ENCODE data around the gene B3GALT6.
A peak's percentile ranks its signal among the peaks of the same experiment; 100 is the strongest.
"Not testable (repeated sequence)": the region's sequence is repeated elsewhere in the genome, so short reads cannot be mapped to it uniquely, and the experiment has no call there.

The B3GALT6 gene

DNA sequence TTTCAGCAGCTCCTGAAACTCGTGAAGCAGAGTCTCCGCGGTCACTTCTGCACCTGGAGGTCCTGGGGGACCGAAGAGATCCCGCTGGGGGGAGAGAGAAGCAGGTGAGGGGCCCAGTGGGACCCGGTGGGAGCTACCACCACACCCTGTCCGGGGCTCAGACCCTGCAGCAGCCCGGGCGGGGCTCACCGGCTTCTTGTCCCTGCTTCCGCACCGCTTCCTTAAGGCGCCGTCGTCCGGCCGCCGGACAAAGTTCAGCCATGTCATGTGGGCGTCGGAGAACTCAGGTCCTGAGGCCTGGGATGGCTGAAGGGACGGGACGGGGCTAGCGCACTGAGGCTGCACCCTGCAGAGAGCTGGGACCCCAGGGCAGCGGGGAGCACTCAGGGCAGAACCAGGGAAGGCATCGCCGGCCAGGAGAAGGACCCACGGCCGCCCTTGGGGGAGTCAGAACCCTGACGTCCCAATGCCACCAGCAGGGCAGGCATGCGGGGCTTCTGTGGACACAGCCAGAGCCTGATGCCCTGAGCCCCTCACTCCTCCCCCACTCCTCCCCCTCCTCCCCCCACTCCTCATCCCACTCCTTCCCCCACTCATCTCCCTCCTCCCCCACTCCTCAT lies 12.3 kb downstream of the B3GALT6 start:
- no peaks in the 10 kb centered on the region for H3K36me3 ChIP-seq (replicated peaks)
- DNase-seq, result no peak
- no peak overlapping the region for H3K27ac ChIP-seq
- TF ChIP-seq, protein P1, sequence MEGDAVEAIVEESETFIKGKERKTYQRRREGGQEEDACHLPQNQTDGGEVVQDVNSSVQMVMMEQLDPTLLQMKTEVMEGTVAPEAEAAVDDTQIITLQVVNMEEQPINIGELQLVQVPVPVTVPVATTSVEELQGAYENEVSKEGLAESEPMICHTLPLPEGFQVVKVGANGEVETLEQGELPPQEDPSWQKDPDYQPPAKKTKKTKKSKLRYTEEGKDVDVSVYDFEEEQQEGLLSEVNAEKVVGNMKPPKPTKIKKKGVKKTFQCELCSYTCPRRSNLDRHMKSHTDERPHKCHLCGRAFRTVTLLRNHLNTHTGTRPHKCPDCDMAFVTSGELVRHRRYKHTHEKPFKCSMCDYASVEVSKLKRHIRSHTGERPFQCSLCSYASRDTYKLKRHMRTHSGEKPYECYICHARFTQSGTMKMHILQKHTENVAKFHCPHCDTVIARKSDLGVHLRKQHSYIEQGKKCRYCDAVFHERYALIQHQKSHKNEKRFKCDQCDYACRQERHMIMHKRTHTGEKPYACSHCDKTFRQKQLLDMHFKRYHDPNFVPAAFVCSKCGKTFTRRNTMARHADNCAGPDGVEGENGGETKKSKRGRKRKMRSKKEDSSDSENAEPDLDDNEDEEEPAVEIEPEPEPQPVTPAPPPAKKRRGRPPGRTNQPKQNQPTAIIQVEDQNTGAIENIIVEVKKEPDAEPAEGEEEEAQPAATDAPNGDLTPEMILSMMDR (IDR thresholded peaks at IDR 0.05; ENCODE audit: low read depth, low read length, missing control alignments), result peak; percentile 18
- no peaks in the 10 kb centered on the region for H3K27me3 ChIP-seq (replicated peaks)
- no peak overlapping the region for H3K4me3 ChIP-seq (ENCODE audit: low read depth, low read length)
- in situ Hi-C loops (cut with HindIII; ENCODE audit: low pct_ligation_motif_present, low sequenced_read_pairs), result no loop called here

DNA sequence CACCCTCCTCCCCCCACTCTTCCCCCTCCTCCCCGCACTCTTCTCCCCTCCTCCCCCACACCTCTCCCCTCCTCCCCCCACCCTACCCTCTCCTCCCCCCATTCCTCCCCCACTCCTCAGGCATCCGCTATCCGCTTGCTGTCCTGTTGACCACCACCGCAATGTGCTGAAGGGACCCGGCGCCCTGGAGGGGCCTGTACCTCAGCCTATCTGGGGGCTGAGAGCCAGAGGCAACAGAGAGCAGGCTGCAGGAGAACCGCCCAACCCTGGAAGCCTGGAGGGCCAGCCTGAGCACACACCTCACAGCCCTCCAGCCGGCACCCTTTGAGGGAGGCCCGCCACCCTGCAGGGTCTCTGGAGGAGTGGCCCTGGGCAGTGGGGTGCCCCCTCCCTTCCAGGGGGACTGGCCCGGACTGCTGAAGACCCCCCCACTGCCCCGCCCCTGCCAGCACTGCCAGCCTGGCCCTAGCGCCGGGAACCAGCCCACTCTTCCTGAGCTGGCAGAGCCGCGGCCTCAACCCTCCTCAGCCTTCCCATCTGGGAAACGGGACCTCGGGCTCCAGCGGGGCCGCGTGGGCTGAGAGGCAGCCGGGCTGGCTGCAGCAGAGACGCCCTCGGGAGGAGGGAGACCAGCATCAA lies 13.3 kb downstream of the B3GALT6 start:
- no peak for DNase-seq
- Histone ChIP-seq H3K4me3 (ENCODE audit: low read depth, low read length) (no peak overlapping the region), H3K36me3 (replicated peaks) (no peaks in the 10 kb centered on the region), H3K27ac (no peak overlapping the region), H3K27me3 (replicated peaks) (no peaks in the 10 kb centered on the region)
- TF ChIP-seq, protein P1 (IDR thresholded peaks at IDR 0.05; ENCODE audit: low read depth, low read length, missing control alignments), result no peak
- in situ Hi-C loops (cut with HindIII; ENCODE audit: low pct_ligation_motif_present, low sequenced_read_pairs), result no loop called here

DNA sequence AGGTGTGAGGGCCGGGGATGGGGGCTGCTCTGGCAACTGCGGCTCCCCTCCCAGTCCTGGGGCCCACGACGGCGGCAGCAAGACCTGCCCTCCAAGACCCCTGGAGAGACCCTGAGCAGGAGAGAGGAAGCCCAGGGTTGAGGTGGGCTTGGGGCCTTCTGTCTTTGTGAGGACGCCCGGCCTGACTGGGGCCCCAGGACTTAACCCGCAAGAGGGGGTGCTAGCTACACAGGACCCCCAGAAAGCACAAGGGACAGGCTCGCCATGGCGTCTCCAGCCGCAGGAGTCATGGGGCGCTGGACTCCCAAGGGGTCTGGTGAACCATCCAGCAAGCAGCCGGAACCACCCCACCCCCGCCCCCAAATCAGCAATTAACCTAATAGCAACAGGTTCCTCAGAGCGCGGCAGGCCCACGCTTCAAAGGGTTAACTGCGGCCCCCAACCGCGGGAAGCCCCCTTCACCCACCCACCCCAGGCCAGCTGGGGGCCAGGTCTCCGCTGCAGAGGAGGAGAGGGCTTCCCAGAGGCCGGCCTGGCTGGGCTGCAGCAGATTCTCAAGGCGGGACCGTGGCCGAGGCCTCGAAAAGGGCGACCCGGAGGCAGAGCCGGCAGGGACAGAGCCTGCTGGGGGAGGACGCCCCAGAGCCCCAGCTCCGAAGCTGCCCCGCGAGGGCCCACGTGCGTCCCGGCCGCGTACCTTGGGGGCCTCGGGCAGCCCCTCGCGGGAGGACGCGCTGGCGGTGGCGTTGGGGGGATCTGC lies 14.0 kb downstream of the B3GALT6 start:
- in situ Hi-C loops (cut with HindIII; ENCODE audit: low pct_ligation_motif_present, low sequenced_read_pairs), result no loop called here

DNA sequence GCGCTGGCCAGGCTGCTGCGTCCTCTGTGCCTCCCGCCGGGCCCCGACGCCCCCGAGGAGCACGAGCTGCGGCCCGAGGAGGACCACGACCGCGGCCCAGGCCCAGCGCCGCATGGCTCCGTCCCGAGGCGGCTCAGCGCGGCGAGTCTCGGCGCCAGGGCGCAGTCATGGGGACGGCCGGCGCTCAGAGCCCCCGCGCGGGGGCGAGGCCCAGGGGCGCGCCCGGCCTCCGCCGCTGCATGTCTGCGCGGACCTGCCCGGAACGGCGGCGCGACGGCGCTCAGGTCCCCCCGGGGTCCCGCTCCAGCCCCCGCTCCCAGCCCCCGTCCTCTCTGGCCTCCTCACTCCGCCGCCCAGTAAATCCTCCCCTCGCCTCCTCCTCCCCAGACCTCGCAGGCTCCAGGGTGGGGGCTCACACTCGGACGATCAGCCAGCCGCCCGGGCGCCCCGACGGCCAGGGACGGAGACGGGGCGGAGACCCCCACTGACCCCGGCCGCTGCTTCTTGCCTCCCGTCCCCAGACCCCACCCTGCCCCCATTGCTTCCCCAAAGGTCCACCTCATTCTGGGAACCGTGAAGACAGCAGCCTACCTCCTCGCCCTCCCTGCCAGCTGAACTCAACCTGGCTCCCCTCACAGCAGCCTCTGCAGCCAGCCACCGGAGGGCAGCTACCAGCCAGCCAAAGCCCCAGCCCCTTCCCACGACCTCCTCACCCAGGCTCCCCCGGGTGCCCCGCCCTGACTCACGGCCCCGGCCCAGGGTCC lies 14.7 kb downstream of the B3GALT6 start, which contains the start of gene C1QTNF12:
Gene C1QTNF12 (minus strand): TSS at position 146 of the 764 bp plus-strand sequence. CDS start 32 bp downstream, at position 114.
- H3K36me3 ChIP-seq (replicated peaks), result no peaks in the 10 kb centered on the region
- no peak within 1 kb of the TSS for H3K27ac ChIP-seq
- in situ Hi-C loops (cut with HindIII; ENCODE audit: low pct_ligation_motif_present, low sequenced_read_pairs), result no loop called here
- TF ChIP-seq, protein P1 (IDR thresholded peaks at IDR 0.05; ENCODE audit: low read depth, low read length, missing control alignments), result no peak
- H3K27me3 ChIP-seq (replicated peaks), result no peaks in the 10 kb centered on the region
- DNase-seq, result no peak
- H3K4me3 ChIP-seq (ENCODE audit: low read depth, low read length), result no peak within 1 kb of the TSS

More for the DNA sequence above, 14.0 kb downstream of the B3GALT6 start:
- Histone ChIP-seq H3K27ac (no peak overlapping the region), H3K4me3 (ENCODE audit: low read depth, low read length) (no peak overlapping the region), H3K36me3 (replicated peaks) (no peaks in the 10 kb centered on the region), H3K27me3 (replicated peaks) (no peaks in the 10 kb centered on the region)
- no peak for DNase-seq
- TF ChIP-seq, protein P1 (IDR thresholded peaks at IDR 0.05; ENCODE audit: low read depth, low read length, missing control alignments), result no peak

DNA sequence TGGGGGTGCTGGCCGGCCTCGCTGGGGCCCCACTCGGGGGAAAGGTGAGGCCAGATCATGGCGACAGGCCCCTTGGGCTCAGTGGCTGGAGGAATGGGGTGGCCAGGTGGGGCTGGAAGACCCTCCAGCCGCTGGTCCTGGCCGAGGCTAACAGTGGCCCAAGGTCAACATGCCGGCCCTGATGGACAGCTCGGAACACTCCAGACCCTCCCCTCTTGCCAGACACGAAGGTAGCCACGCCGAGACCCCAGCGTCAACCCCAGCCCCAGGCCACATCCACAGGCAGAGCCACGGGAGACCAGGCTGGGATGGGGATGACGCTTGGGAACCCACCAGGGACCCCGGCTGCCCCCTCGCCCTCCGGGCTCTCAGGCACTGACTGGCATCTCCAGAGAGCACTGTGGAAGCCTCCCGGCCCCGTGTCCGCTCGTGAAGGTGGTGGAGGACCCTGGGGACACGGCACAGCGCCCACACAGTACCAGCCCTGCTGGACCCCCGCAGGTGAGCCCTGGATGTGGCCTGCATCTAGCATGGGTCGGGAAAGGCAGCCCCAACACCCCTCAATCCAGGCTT lies 15.4 kb downstream of the B3GALT6 start:
- in situ Hi-C loops (cut with HindIII; ENCODE audit: low pct_ligation_motif_present, low sequenced_read_pairs), result no loop called here
- H3K27me3 ChIP-seq (replicated peaks), result no peaks in the 10 kb centered on the region
- DNase-seq, result no peak
- no peaks in the 10 kb centered on the region for H3K36me3 ChIP-seq (replicated peaks)
- H3K4me3 ChIP-seq (ENCODE audit: low read depth, low read length), result no peak overlapping the region
- TF ChIP-seq, protein P1 (IDR thresholded peaks at IDR 0.05; ENCODE audit: low read depth, low read length, missing control alignments), result no peak
- H3K27ac ChIP-seq, result no peak overlapping the region

DNA sequence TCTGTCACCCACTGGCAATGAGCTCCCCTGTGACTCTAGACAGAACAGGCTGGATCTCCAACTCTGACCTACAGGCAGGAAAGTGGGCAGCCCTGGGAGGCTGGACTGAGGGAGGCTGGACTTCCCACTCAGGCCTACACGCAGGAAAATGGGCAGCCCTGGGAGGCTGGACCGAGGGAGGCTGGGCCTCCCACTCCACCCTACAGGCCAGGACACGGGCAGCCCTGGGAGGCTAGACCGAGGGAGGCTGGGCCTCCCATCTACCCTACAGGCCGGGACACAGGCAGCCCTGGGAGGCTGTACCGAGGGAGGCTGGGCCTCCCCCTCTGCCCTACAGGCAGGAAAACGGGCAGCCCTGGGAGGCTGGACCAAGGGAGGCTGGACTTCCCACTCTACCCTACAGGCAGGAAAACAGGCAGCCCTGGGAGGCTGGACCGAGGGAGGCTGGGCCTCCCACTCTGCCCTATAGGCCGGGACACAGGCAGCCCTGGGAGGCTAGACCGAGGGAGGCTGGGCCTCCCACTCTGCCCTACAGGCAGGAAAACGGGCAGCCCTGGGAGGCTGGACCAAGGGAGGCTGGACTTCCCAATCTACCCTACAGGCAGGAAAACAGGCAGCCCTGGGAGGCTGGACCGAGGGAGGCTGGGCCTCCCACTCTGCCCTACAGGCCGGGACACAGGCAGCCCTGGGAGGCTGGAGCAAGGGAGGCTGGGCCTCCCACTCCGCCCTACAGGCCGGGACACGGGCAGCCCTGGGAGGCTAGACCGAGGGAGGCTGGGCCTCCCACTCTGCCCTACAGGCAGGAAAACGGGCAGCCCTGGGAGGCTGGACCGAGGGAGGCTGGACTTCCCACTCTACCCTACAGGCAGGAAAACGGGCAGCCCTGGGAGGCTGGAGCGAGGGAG lies 16.2 kb downstream of the B3GALT6 start:
- in situ Hi-C loops (cut with HindIII; ENCODE audit: low pct_ligation_motif_present, low sequenced_read_pairs); DNase-seq; H3K36me3 ChIP-seq (replicated peaks); H3K27ac ChIP-seq; H3K27me3 ChIP-seq (replicated peaks); H3K4me3 ChIP-seq (ENCODE audit: low read depth, low read length): not testable (repeated sequence)
